Stimulated activated CD8-positive, alpha-beta memory T cell treated with anti-CD3 and anti-CD28 coated beads, Interleukin-4, amount 100 ng/mL, for 1 hour (primary cell): ENCODE data around the gene DGKI.

Experiments
- DNase-seq, 2 donors: peaks; one replicate each; pipeline ENCODE4 v3.0.0-alpha.2; 2020; ENCODE audit warnings: low read depth in 2 of 2, low spot score in 1 of 2

Gene DGKI

DNA sequence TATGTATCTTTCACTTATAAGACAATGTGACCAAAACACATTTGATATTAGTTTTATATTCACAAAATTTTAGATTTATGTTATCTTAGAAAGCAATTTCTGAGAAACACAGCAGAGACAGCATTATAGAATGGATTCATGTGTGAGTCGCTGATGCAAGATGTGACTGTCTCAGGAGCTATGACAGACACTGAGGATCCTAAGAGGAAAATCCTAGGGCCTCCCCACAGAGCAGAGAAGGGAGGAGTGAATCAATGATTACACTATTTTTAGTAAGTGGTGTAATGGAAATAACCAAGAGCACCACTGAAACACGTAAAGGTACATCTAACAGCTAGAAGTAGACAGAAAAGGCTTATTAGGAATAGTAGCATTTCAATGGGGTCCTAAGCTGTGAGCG lies 299.3 kb downstream of the DGKI start:
- DNase-seq, result no peak

DNA sequence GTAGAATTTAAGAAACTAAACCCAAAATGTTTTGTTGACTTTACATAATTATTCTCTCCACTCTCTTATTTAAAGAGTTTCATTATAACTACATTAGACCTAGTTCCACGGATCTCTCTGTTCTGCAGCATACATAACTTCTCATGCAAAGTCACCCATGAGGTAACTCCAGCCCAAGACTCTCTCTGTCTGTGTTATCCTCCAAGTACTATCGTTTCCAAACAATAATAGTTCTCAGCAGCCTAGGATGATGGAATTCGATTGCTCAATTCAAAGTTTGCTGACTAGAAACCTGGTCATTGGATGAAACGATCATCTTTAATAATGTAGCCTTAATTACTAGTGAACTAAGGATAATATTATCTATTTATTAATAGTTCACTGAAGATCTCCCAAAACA lies 300.1 kb downstream of the DGKI start:
- no peak for DNase-seq

DNA sequence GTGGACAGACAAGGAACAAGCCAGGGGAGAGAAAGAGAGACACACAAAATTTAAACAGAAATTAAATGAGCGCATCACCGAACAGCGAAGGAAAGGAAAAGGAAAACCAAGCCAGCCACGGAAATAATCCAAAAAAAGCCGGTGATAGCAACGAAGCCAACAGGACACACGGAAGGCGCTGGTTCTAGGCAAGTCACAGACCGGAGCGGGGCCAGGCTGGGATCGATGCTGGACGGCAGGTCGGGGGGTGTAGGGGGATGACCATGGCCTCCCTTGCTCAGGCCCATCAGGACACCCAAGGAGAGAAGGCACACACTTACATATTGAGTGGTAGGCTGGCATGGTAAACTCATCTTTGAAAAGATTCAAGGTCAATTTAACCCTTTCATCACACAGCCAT lies 300.8 kb downstream of the DGKI start:
- no peak for DNase-seq

DNA sequence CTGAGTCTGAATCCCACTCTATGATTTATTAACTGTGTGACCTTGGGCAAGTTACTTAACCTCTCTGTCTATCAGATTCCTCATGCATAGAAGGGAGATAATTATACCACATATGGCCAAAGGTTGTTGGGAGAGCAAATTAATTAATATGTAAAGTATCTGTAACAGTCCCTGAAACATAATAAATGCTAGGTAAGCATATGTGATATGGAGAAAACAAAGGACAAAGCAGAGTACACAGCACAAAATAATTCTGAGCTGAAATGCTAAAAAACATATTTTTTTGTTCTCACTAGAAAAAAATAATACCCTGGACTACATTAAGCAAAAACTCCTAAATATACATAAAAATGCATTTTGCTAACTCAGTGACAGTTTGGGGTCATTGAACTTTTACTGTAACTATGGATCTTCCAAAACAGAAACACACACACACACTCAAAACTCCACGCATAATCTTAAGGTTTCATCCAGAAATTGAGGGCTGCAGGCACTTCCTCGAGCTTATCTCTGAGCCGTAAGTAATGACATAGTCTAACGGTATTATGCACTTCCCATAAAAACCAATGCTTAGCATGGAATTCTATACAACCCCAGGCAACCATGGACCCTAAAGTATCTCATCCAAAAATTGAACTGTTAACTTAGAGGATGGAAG lies 301.6 kb downstream of the DGKI start:
- DNase-seq, result no peak

DNA sequence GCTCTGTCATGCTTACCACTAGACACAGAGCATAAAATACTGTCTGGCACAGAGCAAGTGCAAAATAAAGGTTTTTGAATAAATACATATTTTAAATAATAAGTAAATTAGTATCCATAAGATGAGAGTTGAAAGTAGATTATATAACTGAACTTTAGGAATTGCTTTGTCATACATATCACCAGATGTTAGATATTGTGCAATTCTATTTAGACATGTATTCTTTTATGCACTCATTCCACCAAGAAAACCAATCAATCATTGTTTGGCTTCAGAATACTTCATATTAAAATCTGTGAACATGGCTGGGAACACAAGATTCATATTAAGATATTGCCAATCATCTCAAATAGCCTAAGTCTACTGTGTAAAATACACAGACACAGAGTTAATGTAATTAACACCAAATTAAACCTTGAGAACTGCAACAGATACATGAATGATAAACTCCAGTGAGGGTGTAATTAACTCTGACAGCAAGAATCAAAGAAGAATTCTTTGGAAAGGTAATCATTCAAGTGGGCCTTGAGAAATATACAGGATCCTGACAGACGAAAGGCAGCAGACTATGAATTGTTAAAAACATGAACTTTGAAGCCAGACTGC lies 302.2 kb downstream of the DGKI start:
- no peak for DNase-seq

DNA sequence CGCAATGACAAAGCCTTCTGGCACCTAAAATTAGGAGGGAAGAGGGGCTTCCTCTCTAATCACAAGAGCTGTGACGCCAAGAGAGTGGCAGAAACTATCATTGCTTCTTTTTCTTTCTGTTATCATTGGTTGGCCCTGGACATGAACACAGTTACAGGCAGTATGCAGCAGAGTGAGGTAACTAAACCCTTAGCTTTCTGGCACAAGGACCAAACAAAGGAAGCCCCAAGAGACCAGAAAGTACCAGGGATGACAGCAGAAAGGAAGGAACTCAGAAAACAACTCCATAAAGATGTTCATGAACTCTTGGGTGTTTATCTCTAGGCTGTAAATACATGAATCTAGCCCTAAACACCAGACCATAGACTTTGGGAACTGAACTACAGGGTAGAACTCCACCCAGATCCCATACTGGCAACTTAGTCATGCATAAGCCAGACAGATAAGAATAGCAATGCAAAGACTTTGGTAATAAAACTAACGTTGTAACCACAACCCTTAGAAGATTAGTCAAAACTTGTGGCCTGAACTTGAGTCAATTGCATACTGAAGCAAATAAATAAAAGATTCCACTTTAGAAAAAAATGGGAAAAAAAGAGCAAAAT lies 307.6 kb downstream of the DGKI start:
- no peak for DNase-seq

DNA sequence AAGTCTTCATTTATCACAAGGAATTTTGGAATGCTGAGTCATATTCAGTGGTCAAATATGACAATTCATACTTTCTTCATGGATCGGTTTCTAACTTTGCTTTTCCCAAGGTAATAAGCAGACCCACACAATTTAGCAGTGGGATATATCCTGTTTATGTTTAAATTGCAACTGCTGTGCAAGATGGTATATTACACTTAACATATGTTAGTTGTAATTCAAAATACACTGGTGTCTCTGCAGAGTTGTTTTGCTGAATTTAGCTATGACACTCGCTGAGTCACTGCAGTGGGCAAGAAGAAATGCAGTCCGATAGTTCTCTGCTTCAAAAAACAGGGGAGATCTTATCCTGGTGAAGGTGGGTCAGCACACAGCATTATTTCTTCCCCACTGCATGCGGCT lies 308.4 kb downstream of the DGKI start:
- DNase-seq, result no peak

DNA sequence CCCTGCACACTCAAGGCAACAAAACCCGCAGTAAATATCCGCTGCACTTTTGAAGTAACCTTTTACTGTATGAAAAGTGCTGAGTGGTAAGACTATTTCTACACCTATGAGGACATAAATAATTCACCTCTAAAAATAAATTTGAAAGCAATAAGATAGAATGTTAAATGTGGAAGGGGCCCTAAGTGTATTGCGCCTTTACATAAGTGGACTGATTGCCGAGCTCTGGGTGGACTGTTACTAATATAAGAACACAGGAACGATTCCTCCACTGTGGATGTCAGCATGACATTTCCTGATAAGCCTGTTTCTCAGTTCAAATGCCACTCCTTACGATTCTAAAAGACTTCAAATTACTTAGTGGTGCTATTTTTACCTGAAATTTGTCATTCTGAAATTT lies 311.2 kb downstream of the DGKI start:
- no peak for DNase-seq

DNA sequence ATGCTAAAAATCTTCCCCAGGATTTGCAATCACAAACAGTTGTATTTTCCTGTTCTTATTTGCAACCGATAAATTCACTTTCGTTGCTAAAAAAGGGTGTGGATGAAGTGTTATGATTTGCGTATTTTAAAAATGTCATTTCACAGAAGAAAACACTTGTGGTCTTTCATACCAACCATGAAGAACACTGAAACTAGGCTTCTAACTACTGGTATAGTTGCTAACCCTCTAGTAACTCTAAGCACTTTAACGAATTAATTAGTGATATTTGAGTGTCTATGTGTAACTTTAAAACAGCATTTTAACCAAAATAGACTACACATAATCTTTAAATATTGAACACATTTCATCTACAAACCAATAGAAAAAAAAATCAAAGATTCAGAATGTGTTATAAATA lies 315.1 kb downstream of the DGKI start:
- no peak for DNase-seq

DNA sequence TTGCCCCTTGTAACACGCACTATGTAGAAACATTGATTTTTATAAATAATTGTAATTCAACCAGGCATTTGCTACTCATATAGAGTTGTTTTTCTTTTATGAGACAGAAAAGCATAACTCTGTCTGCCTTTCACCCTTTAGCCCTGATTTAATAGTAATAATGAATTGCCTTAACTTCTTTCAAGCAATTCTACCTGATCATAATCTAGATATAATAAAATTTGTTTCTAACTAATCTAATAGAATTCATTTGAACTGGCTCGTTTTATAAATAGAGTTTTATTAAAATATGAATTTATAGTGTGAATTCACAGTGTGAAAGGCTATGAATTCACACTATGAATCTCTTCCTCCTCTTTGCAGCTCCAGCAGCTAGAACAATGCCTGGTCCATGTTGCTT lies 319.1 kb downstream of the DGKI start:
- DNase-seq, result no peak

DNA sequence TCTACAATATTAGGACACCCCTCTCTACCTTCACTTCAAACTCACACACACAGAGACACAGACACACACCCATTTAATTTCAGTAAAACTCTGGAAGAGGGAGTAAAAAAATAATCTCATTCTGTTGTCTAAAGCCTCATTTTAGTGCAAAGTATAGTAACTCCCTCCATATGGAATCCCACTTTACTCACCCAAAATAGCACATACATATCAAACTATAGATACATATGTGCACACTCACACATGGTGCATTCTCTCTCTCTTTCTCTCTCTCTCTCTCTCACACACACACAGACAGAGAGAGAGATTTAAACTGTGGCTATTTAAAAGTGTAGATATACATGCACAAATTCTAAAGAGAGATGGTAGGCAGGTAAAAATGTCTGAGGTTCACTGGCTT lies 323.6 kb downstream of the DGKI start:
- no peak for DNase-seq

DNA sequence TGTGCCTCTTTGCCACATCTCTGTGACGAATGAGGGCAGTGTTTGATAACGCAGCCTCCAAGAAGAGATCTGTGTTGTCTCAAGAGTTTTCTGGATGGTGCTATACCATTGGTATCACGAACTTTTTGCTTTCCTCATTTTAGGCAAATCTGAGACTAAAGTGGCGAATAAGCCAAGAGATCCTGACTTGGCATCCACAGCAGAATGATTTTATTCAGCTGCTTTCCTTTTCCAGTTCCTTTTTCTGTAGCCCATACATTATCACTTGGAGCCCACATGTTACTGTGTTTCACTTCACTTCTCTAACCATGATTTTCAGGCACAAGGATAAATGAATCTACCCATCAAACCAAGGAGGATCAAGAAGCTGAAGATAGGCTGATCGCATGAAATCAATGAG lies 325.3 kb downstream of the DGKI start:
- DNase-seq, result no peak

DNA sequence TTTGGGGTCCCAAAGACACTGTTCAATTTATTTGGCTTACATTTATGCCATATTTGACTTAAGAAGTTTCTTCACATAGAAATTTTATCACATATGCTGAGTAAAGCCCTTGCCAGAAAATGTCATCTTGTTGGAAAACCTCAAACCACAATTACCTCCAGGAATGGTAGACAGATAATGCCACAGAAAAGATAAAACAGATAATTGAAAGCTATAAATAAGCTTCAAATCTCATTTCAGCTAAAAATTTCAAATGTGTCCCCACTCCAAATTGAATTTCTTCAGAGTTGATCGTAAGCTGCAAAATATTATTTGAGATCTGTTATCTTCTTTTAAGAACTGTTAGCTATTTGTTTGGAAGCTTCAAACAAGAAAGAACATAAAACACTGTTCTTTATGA lies 326.8 kb downstream of the DGKI start:
- DNase-seq, result no peak

DNA sequence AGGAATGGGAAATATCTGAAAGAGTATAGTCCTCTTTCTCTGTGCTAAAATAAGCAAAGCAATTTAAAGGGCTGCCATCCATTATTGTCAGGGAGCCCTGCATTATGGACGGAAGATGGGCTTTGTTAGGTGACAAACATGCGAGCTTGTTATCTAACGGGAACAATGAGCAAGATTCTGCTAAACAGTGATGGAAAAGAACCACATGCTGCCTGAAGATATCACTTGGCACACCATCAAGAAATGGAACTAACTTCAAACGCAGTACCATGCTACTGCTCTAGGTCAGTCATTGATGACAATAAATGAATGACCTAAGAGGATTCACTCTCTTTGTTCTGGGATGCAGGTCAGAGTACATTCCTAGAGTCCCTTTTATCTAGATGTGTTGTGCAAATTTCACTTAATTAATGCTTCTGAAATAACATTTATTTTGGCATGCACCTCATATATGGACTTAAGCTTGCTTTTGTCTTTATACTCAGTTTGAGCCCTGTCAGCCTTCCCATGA lies 327.5 kb downstream of the DGKI start:
- DNase-seq, result no peak

DNA sequence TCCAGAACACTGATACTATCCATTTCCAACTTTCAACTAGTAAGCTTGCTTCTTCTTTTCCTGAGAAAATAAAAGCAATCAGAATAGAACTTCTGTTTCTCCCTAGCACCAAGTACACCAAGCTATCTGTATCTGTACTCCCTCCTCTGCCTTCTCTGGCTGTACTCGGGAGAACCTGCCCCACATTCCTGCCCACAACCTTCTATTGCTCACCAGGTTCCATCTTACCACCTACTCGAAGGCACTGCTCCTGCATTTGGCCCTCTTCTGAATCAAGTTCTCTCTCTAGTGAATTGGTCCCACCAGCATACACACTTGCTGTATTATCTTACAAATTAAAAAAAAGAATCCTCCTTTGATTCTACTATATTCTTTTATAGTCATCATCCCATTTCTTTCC lies 333.7 kb downstream of the DGKI start:
- no peak for DNase-seq

DNA sequence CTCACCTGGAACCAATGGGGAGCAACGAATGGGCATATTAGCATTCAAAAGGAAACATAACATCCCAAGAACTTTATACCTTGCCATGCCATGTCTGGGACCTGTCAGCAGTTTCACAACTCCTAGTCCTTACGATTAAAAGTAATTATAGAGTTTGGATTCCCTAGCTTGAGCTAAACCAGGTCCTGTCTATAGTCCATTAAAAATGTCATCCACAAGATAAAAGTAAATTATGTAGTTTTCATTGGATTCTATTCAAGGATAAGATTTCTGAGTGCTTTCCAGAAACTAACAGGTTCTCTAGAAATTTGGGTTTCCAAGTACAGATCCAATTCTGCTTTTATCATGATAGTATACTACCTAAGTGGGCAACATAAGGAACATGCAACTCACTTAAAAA lies 339.7 kb downstream of the DGKI start:
- no peak for DNase-seq

DNA sequence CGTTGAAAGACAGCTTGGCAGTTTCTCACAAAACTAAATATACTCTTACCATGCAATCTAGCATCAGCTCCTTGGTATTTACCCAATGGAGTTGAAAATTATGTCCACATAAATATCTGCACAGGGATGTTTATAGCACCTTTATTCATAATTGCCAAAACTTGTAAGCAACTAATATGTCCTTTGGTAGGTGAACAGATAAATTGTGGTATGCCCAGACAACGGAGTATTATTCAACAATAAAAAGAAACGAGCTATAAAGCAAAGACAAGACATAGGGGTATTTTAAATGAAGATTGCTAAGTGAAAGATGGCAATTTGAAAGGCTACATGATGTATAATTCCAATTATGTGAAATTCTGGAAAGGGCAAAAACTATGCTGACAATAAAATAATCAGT lies 340.7 kb downstream of the DGKI start:
- no peak for DNase-seq

DNA sequence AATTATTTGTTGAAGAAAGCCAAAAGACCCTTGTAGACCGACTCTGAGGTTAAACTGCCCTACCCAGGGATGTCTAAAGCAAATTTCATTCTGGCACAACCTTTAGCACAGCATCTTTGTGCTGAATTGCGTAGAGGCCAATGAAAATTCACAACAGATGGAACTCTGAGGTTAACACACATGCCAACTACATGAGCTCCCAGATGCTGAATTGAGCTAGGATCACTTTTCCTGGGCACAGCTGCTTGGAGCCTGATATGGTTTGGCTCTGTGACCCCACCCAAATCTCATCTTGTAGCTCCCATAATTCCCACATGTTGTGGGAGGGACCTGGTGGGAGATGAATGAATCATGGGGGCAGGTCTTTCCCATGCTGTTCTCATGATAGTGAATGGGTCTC lies 345.2 kb downstream of the DGKI start:
- no peak for DNase-seq

DNA sequence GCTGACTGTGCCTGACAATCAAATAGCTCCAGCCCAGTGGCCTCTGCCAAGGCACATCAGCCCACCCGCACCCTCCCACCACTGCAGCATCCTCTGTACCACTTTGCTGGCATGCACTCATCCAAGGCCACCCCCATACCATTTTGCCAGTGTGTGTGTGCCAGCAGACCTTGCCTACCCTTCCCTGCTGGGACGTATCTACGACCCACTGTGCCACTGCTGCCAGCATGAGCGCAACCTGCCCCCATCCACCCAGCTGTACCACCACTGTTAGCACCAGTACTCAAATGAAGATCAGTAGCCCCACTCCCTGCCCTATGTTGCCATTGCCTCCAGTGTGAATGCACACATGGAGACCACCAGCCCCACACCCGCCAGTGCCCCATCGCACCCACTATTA lies 353.9 kb downstream of the DGKI start:
- no peak for DNase-seq

DNA sequence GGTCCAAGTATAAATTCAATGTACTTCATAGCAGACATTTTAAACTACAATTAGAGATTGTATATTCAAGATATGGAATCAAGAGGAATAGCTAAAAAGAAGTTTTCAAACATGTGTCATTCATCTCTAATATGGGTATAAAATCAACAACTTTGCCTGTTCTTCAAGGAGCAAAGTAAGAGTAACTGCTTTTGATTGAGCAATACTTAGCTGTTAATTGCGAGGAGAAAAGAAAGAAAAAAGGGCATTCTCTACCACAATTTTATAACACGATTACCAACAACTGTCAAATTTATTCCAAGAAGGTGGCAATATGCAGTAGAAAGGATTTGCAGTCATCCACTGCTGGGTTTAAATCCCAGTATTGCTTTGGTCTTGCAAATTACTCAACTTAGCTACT lies 356.9 kb downstream of the DGKI start:
- no peak for DNase-seq

DNA sequence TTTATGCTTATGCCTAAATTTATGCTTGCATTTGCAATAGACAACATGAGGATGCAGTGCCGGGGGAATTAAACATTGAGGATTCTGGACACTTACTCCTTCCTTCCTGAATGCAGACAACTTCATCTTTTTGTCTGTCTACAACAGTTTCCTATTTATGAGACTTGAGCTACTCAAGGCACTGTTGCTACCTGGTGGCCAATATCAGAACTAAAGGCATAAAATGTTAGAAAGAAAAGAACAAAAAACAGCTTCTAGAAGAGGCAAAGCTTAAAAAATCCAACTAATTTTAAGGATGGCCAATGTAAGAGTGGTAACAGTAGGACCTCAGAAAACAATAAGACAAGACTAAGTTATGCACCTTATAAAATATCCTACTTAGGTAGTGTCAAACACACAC lies 358.7 kb downstream of the DGKI start:
- no peak for DNase-seq

DNA sequence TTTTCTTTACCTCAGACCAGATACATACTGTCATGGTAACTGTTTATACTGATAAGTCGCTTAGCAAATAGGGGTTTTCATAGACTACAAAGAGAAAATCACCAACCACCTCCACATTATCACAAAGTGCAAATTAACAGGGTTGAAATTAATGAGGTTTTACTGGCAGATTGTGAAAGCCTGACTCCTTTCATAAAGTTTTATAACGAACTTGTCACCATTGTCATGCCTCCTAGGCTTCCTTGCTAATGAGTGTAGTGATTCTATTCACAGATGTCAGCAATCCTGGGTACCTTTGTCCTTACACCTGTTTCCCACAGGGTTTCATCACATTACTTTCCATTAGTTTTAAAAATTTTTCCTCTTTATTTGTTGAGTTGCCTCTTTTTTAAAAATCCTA lies 361.0 kb downstream of the DGKI start:
- DNase-seq, result no peak

DNA sequence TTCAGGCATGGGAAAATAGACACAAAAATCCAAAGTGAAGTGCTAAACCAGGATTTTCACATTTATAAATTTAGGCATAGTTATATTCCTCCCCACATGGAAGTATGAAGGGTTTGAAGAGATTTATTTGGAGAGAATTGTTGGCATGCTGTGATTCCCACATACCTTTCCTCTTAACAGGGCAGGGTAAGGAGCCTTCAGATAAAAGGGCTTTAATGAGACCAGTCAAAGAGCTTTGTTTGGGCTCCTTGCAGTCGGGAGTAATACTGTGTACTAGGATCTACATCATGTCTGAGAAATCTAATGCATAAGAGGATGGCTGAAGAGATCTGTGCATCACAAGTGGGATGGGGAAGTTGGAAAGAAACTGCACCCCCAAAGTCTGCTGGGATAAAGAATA lies 362.4 kb downstream of the DGKI start:
- DNase-seq, result no peak
